Measurements from ENCODE around the gene STARD9.

DNA sequence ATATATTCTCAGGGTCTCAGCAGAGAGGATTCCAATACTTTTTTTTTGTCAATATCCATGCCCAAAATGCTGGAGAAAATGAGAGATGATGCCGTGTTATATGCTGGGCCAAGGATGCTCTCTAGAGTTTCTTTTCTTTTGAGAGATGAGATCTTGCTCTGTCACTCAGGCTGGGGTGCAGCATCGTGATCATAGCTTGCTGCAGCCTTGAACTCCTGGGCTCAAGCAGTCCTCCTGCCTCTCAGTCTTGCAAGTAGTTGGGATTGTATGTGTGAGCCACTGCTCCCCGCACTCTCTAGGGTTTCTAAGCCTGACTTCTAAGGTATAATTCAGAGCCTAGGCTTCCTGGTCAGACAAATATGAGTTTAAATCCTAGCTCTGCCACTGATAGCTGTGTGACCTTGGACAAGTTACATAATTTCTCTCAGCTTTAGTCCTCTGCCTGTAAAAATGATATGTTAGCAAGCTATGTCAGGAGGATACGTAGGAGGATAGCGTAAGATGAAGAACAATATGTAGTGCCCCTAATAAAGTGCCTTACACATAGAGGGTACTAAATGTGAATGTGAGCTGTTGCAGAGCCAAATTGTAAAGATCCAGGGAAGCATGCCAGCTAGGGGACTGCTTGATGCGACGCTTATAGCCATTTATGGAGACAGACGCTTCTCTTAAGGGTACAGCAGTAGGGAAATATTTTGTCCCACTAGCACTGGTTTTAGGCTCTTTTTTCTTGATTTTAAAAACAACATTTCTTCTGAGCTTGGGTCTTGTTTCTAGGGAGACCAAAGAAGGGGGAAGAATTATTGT, 7.4 kb downstream of the STARD9 start:
- TF ChIP-seq CTCF (conservative IDR thresholded peaks at IDR 0.05; ENCODE audit: low read depth, low read length): no peak
- no peak for TF ChIP-seq MXI1 (IDR thresholded peaks at IDR 0.05; ENCODE audit: borderline replicate concordance, low read depth, low read length)
- TF ChIP-seq BHLHE40 (IDR thresholded peaks at IDR 0.05; ENCODE audit: low read depth, low read length): no peak
- no peak for TF ChIP-seq RFX5 (IDR thresholded peaks at IDR 0.05; ENCODE audit: low read depth, low read length)
- TF ChIP-seq USF2 (IDR thresholded peaks at IDR 0.05; ENCODE audit: low read depth, low read length): no peak

All from IMR-90 (cell line).